ENCODE results near the gene MYRFL.

Gene MYRFL

DNA sequence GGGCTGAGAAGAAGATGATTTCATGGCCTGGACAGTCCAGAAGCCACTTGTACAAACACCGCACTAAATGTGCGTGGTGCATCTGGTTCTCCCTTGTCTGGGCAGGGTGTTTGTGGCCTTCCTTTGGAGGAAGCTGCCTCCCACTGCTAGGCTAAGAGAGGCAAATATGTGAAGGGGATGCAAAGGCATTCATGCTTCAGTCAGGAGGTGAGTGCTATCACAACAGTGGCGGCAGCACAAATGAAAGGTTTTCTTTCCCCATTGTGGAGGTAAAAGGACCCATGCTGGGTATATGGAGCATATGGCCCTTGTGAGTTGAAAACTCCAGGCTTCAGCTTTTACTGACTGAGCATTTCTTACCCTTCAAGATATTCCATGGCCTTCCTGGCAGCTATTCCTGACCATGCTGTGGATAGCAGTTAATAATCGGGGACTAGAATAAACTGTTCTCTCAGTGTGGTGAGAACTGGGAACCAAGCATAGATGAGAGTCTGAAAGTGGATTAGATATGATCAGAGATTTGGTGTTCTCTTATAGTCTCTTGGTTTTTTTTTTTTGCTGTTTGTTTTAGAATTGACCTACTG, 69.9 kb downstream of the MYRFL start:
- Histone ChIP-seq H3K4me2 (ENCODE audit: low read depth, low read length, poor library complexity, severe bottlenecking) (peak overlapping the region; percentile 65), H3K27me3 (ENCODE audit: insufficient read depth, low read length, poor library complexity, severe bottlenecking) (no peaks in the 10 kb centered on the region), H2AFZ (ENCODE audit: low read length) (peak overlapping the region; percentile 88), H3K4me3 (ENCODE audit: low read length, poor library complexity, severe bottlenecking) (peak overlapping the region; percentile 28), H3K36me3 (ENCODE audit: insufficient read depth, low read length) (no peaks in the 10 kb centered on the region), H3K79me2 (ENCODE audit: insufficient read depth, low read length) (no peaks in the 10 kb centered on the region), H3F3A (ENCODE audit: low read depth) (no peaks in the 10 kb centered on the region), H3K9ac (ENCODE audit: low read depth, low read length, poor library complexity, severe bottlenecking) (peak overlapping the region; percentile 46), H3K9me3 (ENCODE audit: insufficient read depth, low read depth, low read length) (no peaks in the 10 kb centered on the region), H4K20me1 (ENCODE audit: insufficient read depth, low read length, poor library complexity, severe bottlenecking) (no peaks in the 10 kb centered on the region), H3K4me1 (ENCODE audit: insufficient read depth, low read length, poor library complexity, severe bottlenecking) (peaks cover 21% of the 10 kb centered on the region), H3K9me2 (replicated peaks; ENCODE audit: low read depth, low read length) (no peaks in the 10 kb centered on the region)
- TF ChIP-seq EZH2phosphoT487 (IDR thresholded peaks at IDR 0.05; ENCODE audit: borderline replicate concordance) (no peak), CTCF (conservative IDR thresholded peaks at IDR 0.05; ENCODE audit: low read length) (no peak)

DNA sequence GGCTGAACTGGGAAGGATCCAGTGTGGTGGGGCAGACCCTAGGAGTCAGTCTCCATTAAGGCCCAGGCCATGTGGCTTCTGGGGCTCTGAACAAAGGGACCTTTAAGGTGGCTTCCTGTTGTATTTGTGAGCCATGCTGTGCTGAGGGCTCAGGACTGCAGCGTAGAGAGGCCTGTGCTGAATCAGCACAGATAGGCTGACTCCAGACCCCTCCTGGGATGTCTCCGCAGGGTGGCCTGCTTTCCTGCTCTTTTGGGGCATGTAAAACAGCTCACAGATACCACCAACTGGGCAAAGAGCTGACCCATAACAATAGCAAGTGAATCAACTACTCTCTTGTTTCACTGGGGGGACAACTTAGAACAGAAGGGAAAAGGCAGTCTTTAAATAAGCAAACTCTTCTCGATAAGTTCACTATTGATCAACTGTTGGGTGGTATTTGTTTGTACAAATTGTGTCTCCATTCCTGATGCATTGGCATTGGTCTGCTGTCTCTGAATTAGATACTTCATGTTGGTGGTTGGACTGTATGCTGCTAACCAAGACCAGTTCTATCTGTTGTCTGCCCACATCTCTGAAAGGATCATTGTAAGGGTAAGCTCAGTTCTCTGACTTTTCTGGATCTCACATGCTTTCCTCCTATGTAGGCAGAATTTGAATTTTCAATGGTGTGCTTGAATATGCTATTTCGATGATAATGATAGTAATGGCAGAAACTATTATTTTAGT, 71.8 kb downstream of the MYRFL start:
- H3K4me1 ChIP-seq (ENCODE audit: insufficient read depth, low read length, poor library complexity, severe bottlenecking) = peaks cover 25% of the 10 kb centered on the region
- no peak overlapping the region for H3K9ac ChIP-seq (ENCODE audit: low read depth, low read length, poor library complexity, severe bottlenecking)
- H3K4me3 ChIP-seq (ENCODE audit: low read length, poor library complexity, severe bottlenecking) = no peak overlapping the region
- H3F3A ChIP-seq (ENCODE audit: low read depth) = no peaks in the 10 kb centered on the region
- no peaks in the 10 kb centered on the region for H3K9me3 ChIP-seq (ENCODE audit: insufficient read depth, low read depth, low read length)
- no peaks in the 10 kb centered on the region for H3K79me2 ChIP-seq (ENCODE audit: insufficient read depth, low read length)
- H3K4me2 ChIP-seq (ENCODE audit: low read depth, low read length, poor library complexity, severe bottlenecking) = no peak overlapping the region
- H3K27me3 ChIP-seq (ENCODE audit: insufficient read depth, low read length, poor library complexity, severe bottlenecking) = no peaks in the 10 kb centered on the region
- H3K9me2 ChIP-seq (replicated peaks; ENCODE audit: low read depth, low read length) = no peaks in the 10 kb centered on the region
- H2AFZ ChIP-seq (ENCODE audit: low read length) = peak overlapping the region; percentile 88
- no peaks in the 10 kb centered on the region for H4K20me1 ChIP-seq (ENCODE audit: insufficient read depth, low read length, poor library complexity, severe bottlenecking)
- no peak for TF ChIP-seq EZH2phosphoT487 (IDR thresholded peaks at IDR 0.05; ENCODE audit: borderline replicate concordance)
- no peak for TF ChIP-seq CTCF (conservative IDR thresholded peaks at IDR 0.05; ENCODE audit: low read length)
- H3K36me3 ChIP-seq (ENCODE audit: insufficient read depth, low read length) = no peaks in the 10 kb centered on the region

DNA sequence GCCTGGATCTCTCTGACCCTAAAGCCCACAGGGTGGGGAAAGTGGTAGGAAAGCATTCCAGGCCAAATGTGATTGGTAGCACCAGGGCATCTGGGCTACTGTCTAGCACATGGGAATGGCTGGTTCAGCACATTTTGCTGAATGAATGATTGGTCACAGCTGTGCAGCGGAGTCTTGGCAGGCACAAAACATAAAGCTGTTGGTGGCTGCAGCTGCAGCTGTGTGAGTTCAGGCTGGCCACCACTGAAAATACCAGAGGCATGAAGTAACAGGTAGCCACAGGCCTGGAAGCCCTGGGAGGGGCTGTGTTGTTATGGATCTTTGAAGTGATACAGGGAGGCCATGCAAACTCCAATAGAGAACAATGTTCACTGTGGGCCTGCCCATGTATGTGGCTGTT, 72.7 kb downstream of the MYRFL start:
- no peaks in the 10 kb centered on the region for H3K9me3 ChIP-seq (ENCODE audit: insufficient read depth, low read depth, low read length)
- no peaks in the 10 kb centered on the region for H3K36me3 ChIP-seq (ENCODE audit: insufficient read depth, low read length)
- TF ChIP-seq CTCF (conservative IDR thresholded peaks at IDR 0.05; ENCODE audit: low read length) = no peak
- no peak for TF ChIP-seq EZH2phosphoT487 (IDR thresholded peaks at IDR 0.05; ENCODE audit: borderline replicate concordance)
- no peak overlapping the region for H3K9ac ChIP-seq (ENCODE audit: low read depth, low read length, poor library complexity, severe bottlenecking)
- H3K27me3 ChIP-seq (ENCODE audit: insufficient read depth, low read length, poor library complexity, severe bottlenecking) = no peaks in the 10 kb centered on the region
- H3K79me2 ChIP-seq (ENCODE audit: insufficient read depth, low read length) = no peaks in the 10 kb centered on the region
- no peak overlapping the region for H3K4me2 ChIP-seq (ENCODE audit: low read depth, low read length, poor library complexity, severe bottlenecking)
- H2AFZ ChIP-seq (ENCODE audit: low read length) = no peak overlapping the region; the same call in 1 of the 2 replicates
- peaks cover 25% of the 10 kb centered on the region for H3K4me1 ChIP-seq (ENCODE audit: insufficient read depth, low read length, poor library complexity, severe bottlenecking)
- no peak overlapping the region for H3K4me3 ChIP-seq (ENCODE audit: low read length, poor library complexity, severe bottlenecking)
- no peaks in the 10 kb centered on the region for H3F3A ChIP-seq (ENCODE audit: low read depth)
- H4K20me1 ChIP-seq (ENCODE audit: insufficient read depth, low read length, poor library complexity, severe bottlenecking) = no peaks in the 10 kb centered on the region
- no peaks in the 10 kb centered on the region for H3K9me2 ChIP-seq (replicated peaks; ENCODE audit: low read depth, low read length)
